Fibroblast of lung (primary cell): ENCODE data around the gene CLIC4. TPM values are rescaled to one million over a fixed set of nuclear protein-coding genes. Genes with fewer than 3 reads are reported as not detected.

Experiments used
- DNase-seq, 2 donors: peaks; one replicate each; pipeline versions ENCODE4 v3.0.0 to v3.0.0-alpha.2; 2010; ENCODE audit warnings: low read depth in 2 of 2
- H2AFZ ChIP-seq: 2 replicates; pipeline ENCODE4 v1.5.1; 2012; ENCODE audit warnings: low read length, control low read depth, inconsistent platforms
- H3K27ac ChIP-seq: 2 replicates; pipeline ENCODE4 v1.5.1; 2011; ENCODE audit warnings: low read length, control low read depth; ENCODE audit not compliant: insufficient read depth
- H3K27me3 ChIP-seq: 2 replicates; pipeline ENCODE4 v1.5.1; 2011; ENCODE audit warnings: mild to moderate bottlenecking, low read length; ENCODE audit not compliant: control insufficient read depth, insufficient read depth
- H3K36me3 ChIP-seq: 2 replicates; pipeline ENCODE4 v1.5.1; 2011; ENCODE audit warnings: low read length; ENCODE audit not compliant: control insufficient read depth, insufficient read depth
- H3K4me1 ChIP-seq: 2 replicates; pipeline ENCODE4 v1.5.1; 2011; ENCODE audit warnings: low read length; ENCODE audit not compliant: control insufficient read depth, insufficient read depth; ENCODE audit errors: extremely low read depth
- H3K4me2 ChIP-seq: 2 replicates; pipeline ENCODE4 v1.5.1; 2011; ENCODE audit warnings: low read length, control low read depth; ENCODE audit not compliant: insufficient read depth; ENCODE audit errors: extremely low read depth
- H3K4me3 ChIP-seq, 4 experiments: fragments of 200-600 bp in 1 of 4; sonication (generic) in 1 of 4; replicated peaks in 1 of 4; 2 replicates each; pipeline ENCODE4 v1.5.1; 2011 to 2016; ENCODE audit warnings: low read length in 4 of 4, low read depth in 3 of 4, mild to moderate bottlenecking in 3 of 4, control low read depth in 2 of 4, inconsistent platforms in 1 of 4, mixed read lengths in 1 of 4; ENCODE audit not compliant: insufficient read depth in 1 of 4; ENCODE audit errors: control extremely low read depth in 1 of 4
- H3K79me2 ChIP-seq: 2 replicates; pipeline ENCODE4 v1.5.1; 2012; ENCODE audit warnings: mild to moderate bottlenecking, low read length, inconsistent platforms; ENCODE audit not compliant: control insufficient read depth, insufficient read depth
- H3K9ac ChIP-seq: 2 replicates; pipeline ENCODE4 v1.5.1; 2011; ENCODE audit warnings: mild to moderate bottlenecking, low read length, control low read depth; ENCODE audit not compliant: insufficient read depth
- H3K9me3 ChIP-seq: 2 replicates; pipeline ENCODE4 v1.5.1; 2012; ENCODE audit warnings: low read depth, low read length; ENCODE audit not compliant: control insufficient read depth, insufficient read depth
- H4K20me1 ChIP-seq: 2 replicates; pipeline ENCODE4 v1.5.1; 2011; ENCODE audit warnings: low read length; ENCODE audit not compliant: control insufficient read depth, insufficient read depth; ENCODE audit errors: extremely low read depth
- EZH2 ChIP-seq: IDR thresholded peaks from 2 replicates; pipeline ENCODE4 v1.5.1; 2012; ENCODE audit warnings: low read length, control low read depth, mild to moderate bottlenecking; ENCODE audit errors: missing control alignments
- polyA plus RNA-seq, 2 donors: library from polyadenylated mRNA; depleted of rRNA in 1 of 2; stranded (reverse) in 1 of 2; unstranded in 1 of 2; fragments of >200 nt; gene quantifications; 2 replicates each; pipeline ENCODE4 v1.2.1, GENCODE V29; 2011 to 2012; ENCODE audit warnings: missing spikeins in 1 of 2
- total RNA-seq: library from RNA; depleted of rRNA; stranded (reverse); fragments of >200 nt; gene quantifications from 2 replicates; pipeline ENCODE4 v1.2.1, GENCODE V29; 2014
- TF ChIP-seq, protein P1 (sequence below), 2 donors: IDR thresholded peaks in 1 of 2; conservative IDR thresholded peaks in 1 of 2; 1 replicate in 1 of 2; 2 replicates in 1 of 2; pipeline ENCODE4 v1.5.1; 2011 to 2012; ENCODE audit warnings: low read length in 2 of 2, control low read depth in 1 of 2, inconsistent platforms in 1 of 2, low read depth in 1 of 2, mild to moderate bottlenecking in 1 of 2

The CLIC4 gene
- total and polyA plus RNA-seq, 2 donors (not counting 1 experiment from before 2014, with no cell fraction given): 368 to 494 TPM

DNA sequence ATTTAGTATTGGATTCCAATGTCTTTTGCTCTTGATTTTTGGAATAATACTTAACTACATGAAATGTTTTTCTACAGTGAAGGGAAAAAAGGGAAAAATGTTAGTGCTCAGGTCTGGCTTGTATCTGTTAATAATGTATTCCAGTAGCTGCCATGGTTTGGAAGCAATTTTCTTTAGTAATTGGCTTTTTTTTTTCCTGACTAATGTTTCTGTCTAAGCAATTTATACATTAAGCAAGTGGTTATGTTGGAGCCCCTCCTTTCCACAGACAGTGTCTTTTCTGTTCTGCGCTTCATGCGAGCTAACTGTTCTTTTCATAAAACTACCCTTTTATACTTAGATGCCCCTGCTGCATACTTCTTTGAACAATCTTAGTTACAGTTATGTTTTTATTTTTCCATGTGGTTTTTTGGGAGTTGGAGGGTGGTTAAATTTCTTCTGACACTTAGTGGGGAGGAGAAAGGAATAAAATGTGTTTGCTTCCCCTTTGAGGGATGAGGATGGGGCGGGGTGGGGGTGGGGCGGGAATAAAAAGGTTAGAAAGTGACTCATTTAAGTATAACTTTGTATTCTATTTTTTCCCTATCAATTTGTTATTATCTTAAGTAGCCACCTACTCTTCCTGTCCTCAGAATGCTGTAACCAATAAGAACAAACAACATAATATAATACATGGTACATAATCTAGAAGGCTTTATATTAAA lies 83.1 kb downstream of the CLIC4 start:
- no peak overlapping the region for H3K27ac ChIP-seq

DNA sequence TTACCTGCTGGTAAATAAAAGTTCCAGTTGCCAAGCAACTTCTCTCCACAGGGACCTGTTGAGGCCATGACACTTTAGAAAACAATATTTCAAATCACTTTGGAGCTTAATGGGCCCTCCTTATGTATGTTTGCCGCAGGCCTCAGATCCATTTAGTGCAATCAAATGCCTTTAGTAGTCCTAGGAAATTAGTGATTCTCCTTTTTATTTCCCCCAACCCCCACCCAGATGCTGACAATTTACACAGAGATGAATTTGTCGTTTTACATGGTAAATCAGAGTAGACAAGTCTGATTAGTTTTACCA lies 83.6 kb downstream of the CLIC4 start:
- Histone ChIP-seq H3K9me3 (no peaks in the 10 kb centered on the region), H3K9ac (no peak overlapping the region), H3K36me3 (peaks cover 2% of the 10 kb centered on the region), H4K20me1 (peaks cover 5% of the 10 kb centered on the region), H3K4me1 (no peaks in the 10 kb centered on the region), H3K4me2 (no peak overlapping the region), H3K27ac (no peak overlapping the region), H3K79me2 (peaks cover 65% of the 10 kb centered on the region), H2AFZ (no peak overlapping the region), H3K27me3 (no peaks in the 10 kb centered on the region), H3K4me3 (no peak overlapping the region)
- no peak for DNase-seq
- TF ChIP-seq, protein P1, sequence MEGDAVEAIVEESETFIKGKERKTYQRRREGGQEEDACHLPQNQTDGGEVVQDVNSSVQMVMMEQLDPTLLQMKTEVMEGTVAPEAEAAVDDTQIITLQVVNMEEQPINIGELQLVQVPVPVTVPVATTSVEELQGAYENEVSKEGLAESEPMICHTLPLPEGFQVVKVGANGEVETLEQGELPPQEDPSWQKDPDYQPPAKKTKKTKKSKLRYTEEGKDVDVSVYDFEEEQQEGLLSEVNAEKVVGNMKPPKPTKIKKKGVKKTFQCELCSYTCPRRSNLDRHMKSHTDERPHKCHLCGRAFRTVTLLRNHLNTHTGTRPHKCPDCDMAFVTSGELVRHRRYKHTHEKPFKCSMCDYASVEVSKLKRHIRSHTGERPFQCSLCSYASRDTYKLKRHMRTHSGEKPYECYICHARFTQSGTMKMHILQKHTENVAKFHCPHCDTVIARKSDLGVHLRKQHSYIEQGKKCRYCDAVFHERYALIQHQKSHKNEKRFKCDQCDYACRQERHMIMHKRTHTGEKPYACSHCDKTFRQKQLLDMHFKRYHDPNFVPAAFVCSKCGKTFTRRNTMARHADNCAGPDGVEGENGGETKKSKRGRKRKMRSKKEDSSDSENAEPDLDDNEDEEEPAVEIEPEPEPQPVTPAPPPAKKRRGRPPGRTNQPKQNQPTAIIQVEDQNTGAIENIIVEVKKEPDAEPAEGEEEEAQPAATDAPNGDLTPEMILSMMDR (conservative IDR thresholded peaks at IDR 0.05 in 1 of 2, IDR thresholded peaks at IDR 0.05 in 1 of 2; ENCODE audit: low read depth in 1 of 2, low read length in 2 of 2): no peak
- no peak for TF ChIP-seq EZH2

More for the DNA sequence above, 83.1 kb downstream of the CLIC4 start:
- Histone ChIP-seq H3K36me3 (peaks cover 2% of the 10 kb centered on the region), H3K9ac (no peak overlapping the region), H3K9me3 (no peaks in the 10 kb centered on the region), H2AFZ (no peak overlapping the region), H3K27me3 (no peaks in the 10 kb centered on the region), H4K20me1 (peaks cover 5% of the 10 kb centered on the region), H3K4me2 (no peak overlapping the region), H3K4me1 (no peaks in the 10 kb centered on the region), H3K79me2 (peaks cover 70% of the 10 kb centered on the region), H3K4me3 (no peak overlapping the region)
- no peak for TF ChIP-seq EZH2
- TF ChIP-seq, protein P1 (conservative IDR thresholded peaks at IDR 0.05 in 1 of 2, IDR thresholded peaks at IDR 0.05 in 1 of 2; ENCODE audit: low read depth in 1 of 2, low read length in 2 of 2): no peak
- DNase-seq: no peak

DNA sequence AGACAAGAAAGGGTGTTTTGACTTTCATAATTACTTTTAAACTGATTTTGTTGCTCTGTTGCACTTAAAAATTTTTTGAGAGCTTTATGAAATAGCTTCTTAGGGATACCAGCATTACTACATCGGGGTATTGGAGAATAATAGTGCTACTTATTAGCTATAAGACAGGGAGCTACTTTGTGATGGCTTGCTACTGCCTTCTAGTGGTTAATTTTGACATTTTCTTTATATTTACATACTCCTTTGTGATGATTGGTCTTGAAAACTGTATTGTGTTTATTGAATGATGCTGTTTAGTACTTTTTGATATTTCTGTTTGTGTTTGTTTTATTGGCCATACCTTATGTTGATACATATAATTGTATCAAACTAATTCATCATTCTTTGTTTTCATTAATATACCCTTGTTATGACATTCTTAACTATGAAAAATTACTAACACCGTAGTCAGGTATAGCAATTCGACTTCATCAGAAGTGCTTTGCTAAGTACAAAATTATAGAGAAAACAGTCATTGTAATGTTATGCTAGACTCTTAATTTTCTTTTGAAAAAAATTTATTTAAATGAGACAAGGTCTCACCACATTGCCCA lies 85.5 kb downstream of the CLIC4 start:
- H3K4me1 ChIP-seq: no peaks in the 10 kb centered on the region
- H4K20me1 ChIP-seq: peaks cover 8% of the 10 kb centered on the region
- TF ChIP-seq, protein P1 (conservative IDR thresholded peaks at IDR 0.05 in 1 of 2, IDR thresholded peaks at IDR 0.05 in 1 of 2; ENCODE audit: low read depth in 1 of 2, low read length in 2 of 2): peak; percentile 55 to 68
- TF ChIP-seq EZH2: no peak
- peaks cover 2% of the 10 kb centered on the region for H3K36me3 ChIP-seq
- H3K27ac ChIP-seq: no peak overlapping the region
- no peak overlapping the region for H3K9ac ChIP-seq
- H3K9me3 ChIP-seq: no peaks in the 10 kb centered on the region
- no peak overlapping the region for H2AFZ ChIP-seq
- peak; percentile 61 to 89 for DNase-seq
- H3K4me2 ChIP-seq: no peak overlapping the region
- no peak overlapping the region for H3K4me3 ChIP-seq
- H3K79me2 ChIP-seq: peaks cover 57% of the 10 kb centered on the region
- no peaks in the 10 kb centered on the region for H3K27me3 ChIP-seq
